Cardiac fibroblast (primary cell): ENCODE data around the gene IGF2R.

Experiments
- DNase-seq, 2 donors: peaks; one replicate each; pipeline versions ENCODE4 v3.0.0 to v3.0.0-alpha.2; 2010; ENCODE audit warnings: low read depth in 2 of 2
- H3K4me3 ChIP-seq, 2 donors: replicated peaks in 1 of 2; 1 replicate in 1 of 2; 2 replicates in 1 of 2; pipeline ENCODE4 v1.5.1; 2011; ENCODE audit warnings: low read depth in 2 of 2, low read length in 2 of 2, mild to moderate bottlenecking in 2 of 2, moderate library complexity in 1 of 2
- CTCF ChIP-seq: IDR thresholded peaks from one replicate; pipeline ENCODE4 v1.5.1; 2011; ENCODE audit warnings: low read depth, mild to moderate bottlenecking, low read length, inconsistent platforms

IGF2R gene

GRCh38 chr6:160095146-160095845 is 126.4 kb downstream of the IGF2R start:
- TF ChIP-seq CTCF, result no peak
- no peak overlapping the region for H3K4me3 ChIP-seq
- no peak for DNase-seq

GRCh38 chr6:160101277-160102205 is 132.7 kb downstream of the IGF2R start:
- TF ChIP-seq CTCF, result no peak
- peak in 1 of 2 donors; percentile 15 for DNase-seq
- H3K4me3 ChIP-seq, result no peak overlapping the region

- no peak for TF ChIP-seq CTCF
- DNase-seq, result no peak
- no peak overlapping the region for H3K4me3 ChIP-seq
Observed at GRCh38 chr6:160102399-160102798, 133.5 kb downstream of the IGF2R start.

GRCh38 chr6:160102956-160103824 is 134.3 kb downstream of the IGF2R start:
- peak; percentile 28 to 62 for DNase-seq
- H3K4me3 ChIP-seq, result no peak overlapping the region
- peak; percentile 56 for TF ChIP-seq CTCF

GRCh38 chr6:160103825-160104100 is 134.9 kb downstream of the IGF2R start:
- DNase-seq, result no peak
- no peak for TF ChIP-seq CTCF
- H3K4me3 ChIP-seq, result no peak overlapping the region

GRCh38 chr6:160104821-160105517 is 136.1 kb downstream of the IGF2R start:
- no peak for DNase-seq
- no peak overlapping the region for H3K4me3 ChIP-seq
- no peak for TF ChIP-seq CTCF
